DMS153 treated with DMSO at 0.1 percent for 48 hours (cell line): ENCODE results near the gene CD3D.
"Not testable (repeated sequence)": the region's sequence is repeated elsewhere in the genome, so short reads cannot be mapped to it uniquely, and the experiment has no call there.

Experiments
- DNase-seq: peaks from one replicate; lab custom pipeline; 2025; ENCODE audit not compliant: unreplicated experiment; lab: John Stamatoyannopoulos, UW

The CD3D gene

DNA sequence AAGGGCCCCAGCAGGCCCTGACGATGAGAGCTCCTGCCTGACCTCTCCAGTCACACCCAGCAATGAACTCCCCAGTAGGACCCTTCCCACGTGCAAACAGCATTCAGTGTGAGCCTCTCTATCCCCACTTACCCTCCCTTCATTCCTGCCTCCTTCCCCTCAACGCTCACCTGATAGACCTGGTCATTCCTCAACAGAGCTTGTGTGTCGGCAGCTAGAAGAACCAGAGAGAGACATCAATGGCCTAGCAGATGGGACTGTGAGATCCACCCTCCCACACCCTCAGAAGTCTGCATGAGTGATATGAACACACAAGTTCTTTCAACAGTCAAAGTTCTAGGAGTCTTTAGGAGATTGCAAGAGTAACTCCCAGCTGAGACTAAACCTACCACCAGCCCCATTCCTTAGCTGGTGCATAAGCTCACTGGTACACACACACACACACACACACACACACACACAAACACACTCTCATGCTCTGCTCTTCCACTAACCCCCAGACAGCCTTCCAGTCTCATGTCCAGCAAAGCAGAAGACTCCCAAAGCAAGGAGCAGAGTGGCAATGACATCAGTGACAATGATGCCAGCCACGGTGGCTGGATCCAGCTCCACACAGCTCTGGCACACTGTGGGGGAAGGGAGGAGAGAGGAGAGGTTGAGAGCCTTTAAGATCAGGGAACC, 3.1 kb downstream of the CD3D start:
- no peak for DNase-seq

DNA sequence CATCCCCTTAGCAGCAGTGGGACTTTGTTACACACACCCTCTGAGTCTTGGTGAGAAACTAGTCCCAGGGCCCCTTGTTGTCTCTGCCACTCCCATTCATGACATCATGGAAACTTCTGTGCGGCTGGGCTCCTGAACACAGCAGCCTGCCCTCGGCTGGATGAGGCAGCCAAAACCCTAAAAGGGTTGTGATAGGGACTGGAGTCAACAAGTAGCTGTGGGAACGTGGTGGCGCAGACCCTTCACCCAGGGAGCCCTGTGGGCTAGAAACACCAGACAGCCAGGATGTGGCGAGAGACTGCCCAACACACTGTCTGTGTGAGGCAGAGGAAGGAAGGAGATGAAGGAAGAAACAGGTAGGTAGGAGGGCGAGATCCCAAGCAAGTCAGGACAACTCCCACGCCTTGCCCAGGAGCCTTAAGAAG, 3.9 kb downstream of the CD3D start:
- no peak for DNase-seq

DNA sequence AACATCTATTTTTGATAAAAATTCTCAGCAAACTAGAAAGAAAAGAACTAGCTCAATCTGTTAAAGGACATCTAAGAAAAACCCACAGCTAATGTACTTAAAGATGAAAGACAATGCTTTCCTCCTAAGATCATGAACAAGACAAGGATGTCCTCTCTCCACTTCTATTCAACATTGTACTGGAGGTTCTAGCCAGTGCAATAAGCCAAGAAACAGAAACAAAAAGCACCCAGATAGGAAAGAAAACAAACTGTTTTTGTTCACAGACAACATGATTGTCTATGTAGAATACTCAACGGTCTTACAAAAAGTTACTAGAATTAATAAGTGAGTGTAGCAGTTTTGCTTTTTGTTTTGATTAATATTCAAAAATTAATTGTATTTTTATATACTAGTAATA, 7.8 kb downstream of the CD3D start:
- DNase-seq: no peak

DNA sequence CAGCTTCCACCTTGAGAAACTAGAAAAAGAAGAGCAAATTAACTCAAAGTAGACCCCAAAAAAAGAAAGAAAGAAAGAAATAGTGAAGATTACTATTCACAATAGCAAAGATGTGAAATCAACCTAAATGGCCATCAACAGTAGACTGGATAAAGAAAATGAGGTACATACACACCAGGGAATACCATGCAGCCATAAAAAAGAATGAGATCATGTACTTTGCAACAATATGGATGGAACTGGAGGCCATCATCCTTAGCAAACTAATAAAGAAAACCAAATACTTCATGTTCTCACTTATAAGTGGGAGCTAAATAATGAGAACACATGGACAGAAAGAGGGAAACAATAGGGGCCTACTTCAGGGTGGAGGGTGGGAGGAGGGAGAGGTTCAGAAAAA, 13.8 kb downstream of the CD3D start:
- DNase-seq: no peak

DNA sequence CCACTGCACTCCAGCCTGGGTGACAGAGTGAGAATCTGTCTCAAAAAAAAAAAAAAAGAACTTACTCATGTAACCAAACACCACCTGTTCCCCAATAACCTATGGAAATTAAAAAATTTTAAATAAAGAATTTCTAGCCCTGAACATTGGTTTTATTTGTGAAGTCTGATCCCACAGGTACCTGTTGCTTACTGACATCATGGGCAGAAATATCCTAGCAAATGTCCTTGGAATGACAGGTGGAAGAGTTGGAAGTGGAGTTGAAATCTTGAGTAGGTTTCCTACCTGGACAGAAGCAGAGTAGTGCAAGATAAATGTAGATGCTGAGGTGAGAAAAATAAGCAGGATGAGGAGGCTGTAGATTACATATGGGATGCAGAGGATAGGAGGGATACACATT, 17.2 kb downstream of the CD3D start:
- DNase-seq: no peak

DNA sequence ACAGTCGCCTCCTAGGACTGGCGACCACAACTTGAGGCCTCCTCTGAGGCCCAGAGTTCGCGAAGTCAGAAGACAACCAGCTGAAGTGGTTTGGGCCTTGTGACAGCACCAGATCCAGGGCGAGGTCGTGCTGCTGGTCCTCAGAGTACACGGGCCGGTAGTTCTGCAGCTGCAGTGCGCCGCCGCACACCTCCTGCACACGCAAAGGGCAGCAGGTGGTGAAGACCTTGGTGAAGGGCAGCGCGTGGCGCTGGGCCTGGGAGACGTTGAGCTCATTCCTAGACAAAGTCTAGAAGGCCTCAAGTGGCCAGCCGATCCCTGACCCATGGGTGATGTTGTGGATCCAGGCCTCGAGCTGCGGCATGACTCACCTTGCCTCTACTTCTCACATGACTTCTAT, 19.8 kb downstream of the CD3D start:
- no peak for DNase-seq

DNA sequence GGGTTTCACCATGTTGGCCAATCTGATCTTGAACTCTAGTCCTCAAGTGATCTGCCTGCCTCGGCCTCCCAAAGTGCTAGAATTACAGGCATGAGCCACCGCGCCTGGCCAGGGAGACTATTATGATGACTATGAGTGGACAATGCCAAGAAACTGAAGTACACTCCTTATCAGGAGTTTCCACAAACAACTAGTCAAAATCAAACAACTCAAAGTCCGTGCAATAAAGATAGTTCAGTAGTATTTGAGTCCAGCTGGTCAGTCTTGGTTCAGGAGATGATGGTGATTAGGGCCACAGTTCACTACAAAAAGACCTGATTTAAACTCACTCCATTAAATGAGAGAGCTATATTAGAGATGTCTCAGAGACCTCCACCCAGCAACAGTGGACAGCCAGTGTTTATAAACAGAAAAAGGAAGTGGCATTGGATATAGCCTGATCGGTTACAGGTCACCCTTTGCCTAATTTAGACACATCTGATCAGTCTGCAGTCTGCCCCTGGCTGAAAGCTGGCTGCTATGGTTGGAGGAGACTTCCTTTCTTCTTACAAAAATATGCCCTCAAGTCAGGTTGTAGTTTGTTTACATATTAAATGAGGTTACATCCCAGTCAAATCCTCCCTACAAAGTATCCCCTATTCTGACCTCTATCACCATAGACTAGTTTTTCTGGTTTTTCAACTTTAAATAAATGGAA, 21.0 kb downstream of the CD3D start:
- no peak for DNase-seq

DNA sequence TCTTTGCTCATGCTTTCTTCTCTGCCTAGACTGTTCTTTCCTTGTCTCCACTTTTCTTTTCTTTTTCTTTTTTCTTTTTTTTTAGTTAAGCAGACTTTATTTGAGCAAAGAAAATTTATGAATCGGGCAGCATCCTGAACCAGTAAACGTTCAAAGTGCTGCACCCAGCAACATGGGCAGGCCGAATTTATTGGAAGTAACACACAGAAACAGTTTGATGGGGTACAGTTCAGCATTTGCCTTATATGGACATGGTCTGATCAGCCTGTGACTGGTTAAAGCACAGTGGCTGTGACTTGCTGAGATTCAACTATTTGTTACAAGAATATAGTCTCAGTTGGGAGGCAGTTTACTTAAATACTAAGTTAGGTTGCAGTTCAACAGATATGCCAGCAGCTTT, 22.0 kb downstream of the CD3D start:
- no peak for DNase-seq

DNA sequence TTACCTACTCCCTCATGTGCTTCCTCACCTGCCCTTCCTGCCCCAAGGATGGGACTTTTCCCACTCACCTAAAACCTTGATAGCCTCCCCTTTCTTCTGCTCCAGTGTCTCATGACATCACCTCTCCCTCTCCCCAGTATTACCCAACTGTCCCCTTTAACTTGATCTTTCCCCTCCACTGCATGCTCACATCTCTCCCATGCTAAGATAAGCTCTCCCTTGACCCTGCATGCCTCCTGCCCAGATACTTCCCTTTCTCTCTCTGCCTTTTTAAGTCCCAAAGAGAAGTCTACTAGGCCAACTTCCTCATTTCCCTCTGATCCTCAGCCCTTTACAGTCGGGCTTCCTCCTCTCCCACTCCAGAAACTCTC, 23.2 kb downstream of the CD3D start:
- no peak for DNase-seq

DNA sequence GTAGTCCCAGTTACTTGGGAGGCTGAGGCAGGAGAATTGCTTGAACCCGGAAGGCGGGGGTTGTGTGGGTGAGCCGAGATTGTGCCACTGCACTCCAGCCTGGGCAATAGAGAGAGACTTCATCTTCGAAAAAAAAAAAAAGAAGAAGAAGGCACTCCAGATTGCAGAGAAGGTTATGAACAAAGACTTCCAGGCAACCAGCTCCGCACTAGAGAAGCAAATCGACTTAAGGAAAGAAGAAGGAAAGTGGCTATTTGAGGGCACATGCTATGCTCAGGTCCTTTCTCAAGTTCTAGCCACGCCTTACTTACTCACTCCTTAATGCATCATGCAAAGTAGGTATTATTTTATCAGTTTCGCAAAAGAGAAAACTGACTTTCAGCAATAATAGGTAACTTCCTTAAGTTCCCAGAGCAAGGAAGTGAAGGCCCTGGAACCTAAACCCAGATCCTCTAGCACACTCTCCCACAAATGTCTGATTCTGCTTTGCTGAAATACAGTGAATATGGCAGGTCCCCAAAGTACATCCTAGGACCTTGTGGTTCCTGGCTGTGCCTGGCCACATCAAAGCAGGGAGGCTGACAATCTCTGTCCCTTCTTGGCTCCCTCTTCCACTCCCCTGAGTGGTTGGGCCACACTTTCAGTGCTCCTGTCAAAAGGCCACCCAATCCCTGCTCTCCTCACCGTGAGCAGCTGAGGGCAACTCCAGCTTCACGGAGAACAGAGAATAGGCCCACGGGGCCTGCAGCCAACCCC, 23.7 kb downstream of the CD3D start:
- no peak for DNase-seq

DNA sequence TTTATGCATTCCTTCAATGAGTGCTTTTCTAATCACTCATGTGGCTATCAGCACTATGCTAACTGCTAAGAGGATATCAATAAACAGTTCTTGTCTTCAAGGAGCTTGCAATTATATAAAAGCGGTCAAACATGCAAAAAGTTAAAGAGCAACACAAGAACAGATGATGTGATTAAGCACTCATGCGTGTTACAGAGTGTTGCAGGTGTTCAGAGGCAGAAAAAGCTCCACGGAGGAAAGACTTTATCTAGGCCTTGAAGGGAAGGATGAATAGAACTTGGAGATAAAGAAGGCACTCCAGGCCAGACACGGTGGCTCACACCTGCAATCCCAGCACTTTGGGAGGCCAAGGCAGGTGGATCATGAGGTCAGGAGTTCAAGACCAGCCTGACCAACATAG, 24.4 kb downstream of the CD3D start:
- no peak for DNase-seq

DNA sequence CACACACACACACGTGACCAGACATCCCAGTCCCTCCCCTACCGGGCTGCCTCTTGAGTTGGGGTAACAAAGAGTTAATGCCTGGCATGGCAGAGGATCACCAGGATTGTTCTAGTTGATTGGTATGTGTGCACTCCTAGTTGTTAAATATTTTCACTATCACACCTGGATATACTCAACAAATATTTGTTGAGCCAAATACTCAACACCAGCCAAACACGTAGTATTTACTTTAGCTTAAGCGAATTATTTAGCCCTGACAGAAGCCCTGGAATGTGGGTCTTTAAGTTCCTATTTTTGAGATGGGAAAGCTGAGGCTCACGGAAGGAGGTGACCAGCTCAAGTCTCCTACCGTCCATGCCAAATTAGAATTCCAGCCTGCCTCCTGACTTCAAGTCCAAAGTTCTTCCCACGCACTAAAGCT, 27.5 kb downstream of the CD3D start:
- no peak for DNase-seq

DNA sequence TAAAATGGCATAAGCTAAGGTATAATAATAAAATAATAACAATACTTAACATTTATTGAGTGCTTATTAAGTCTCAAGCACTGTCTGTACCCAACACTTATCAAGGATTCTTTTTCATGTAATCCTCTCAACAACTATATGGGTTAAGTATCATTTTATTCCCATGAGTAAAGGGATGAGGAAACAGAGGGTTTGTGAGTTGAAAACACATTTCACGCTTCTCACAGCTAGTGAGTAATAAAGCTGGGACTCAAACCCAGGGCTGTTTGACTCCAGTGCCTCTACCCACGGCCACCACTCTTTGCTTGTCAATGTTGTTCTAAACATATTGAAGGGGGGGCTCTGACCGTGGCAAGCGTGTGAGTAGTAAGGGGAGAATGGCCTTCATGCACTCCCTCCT, 29.3 kb downstream of the CD3D start:
- DNase-seq: no peak

DNA sequence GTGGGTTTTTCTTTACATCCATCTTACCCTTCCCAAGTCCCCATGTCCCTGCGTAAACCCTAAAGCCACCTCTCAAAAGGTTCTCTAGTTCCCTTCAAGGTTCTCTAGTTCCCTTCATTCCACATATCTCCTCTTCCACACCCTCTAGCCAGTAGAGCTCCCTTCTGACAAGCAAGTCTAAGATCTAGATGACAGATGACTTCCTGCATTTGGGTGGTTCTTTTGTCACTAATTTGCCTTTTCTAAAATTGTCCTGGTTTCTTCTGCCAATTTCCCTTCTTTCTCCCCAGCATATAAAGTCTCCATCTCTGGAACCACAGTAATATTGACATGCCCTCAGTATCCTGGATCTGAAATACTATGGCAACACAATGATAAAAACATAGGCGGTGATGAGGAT, 30.2 kb downstream of the CD3D start:
- no peak for DNase-seq

DNA sequence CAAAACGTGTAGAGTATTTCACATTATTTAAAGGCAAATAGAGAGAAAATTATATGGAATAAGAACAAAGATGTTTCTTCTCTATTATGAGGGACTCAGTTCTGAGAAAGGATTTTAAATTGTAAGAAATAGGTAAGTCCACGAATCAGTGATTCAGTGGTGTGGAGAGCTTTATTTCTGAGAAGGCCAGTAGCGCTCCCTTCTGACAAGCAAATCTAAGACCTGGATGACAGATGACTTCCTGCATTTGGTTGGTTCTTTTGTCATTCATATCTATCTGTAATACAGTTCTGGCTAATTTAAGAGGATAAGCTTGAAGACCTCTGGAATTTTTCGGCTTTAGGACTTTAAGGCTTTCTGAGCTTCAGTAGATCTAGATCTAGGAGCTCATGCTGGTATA, 31.0 kb downstream of the CD3D start:
- no peak for DNase-seq

DNA sequence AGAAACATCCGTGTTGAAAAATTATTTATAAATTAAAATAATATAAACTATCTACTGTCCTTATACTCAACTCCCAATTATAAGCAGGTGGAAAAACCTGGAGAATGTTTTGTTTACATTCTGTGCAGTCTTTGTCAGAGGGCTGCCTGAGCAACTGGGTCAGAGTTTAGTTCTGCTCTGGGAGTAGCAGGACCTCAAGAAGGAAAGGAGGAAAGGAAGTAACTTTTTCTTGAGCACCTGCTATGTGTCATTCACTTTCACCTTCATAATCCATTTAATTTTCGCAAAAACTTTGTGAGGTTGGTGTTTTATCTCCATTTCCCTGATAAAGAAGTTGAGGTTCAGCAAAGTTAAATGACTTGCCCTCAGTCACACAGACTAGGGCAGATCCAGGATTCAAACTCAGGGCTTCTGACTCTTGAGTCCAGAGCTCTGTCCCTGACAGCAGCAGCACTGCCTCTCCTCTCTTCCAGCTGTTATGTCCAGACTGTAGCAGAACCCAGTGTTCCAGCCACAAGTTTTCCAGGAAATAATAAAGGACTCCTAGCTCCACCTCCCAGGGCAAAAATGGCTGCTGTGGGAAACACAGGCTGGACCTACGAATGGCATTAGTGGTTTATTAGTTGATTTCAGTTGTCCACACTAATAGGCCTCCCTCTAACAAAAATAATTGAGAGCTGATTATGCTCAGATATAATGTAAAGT, 31.6 kb downstream of the CD3D start:
- no peak for DNase-seq

DNA sequence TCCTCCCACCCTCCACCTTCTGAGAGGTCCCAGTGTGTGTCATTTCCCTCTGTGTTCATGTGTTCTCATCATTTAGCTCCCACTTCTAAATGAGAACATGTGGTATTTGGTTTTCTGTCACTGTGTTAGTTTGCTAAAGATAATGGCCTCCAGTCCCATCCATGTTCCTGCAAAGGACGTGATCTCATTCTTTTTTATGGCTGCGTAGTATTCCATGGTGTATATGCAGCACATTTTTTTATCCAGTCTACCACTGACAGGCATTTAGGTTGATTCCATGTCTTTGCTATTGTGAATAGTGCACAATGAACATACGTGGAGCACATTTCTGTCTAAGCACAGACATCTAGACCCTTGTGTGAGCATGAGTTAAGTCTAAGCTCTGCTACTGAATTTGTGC, 32.2 kb downstream of the CD3D start:
- DNase-seq: no peak

DNA sequence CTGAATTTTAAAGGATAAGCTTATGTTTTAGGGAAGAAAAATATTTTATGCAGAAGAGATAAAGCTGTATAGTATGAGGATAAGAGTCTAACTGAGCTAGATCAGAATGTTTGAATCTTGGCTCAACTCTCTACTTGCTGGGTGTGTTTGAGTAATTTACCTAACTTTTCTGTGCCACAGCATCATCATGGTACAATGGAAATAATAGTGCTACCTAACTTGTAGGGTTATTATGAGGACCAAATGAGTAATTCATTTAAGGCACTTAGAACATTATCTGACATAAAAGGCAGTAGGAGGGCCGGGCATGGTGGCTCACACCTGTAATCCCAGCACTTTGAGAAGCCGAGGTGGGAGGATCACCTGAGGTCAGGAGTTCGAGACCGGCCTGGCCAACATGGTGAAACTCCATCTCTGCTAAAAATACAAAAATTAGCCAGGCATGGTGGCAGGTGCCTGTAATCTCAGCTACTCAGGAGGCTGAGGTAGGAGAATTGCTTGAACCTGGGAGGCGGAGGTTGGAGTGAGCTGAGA, 33.4 kb downstream of the CD3D start:
- DNase-seq: not testable (repeated sequence)

DNA sequence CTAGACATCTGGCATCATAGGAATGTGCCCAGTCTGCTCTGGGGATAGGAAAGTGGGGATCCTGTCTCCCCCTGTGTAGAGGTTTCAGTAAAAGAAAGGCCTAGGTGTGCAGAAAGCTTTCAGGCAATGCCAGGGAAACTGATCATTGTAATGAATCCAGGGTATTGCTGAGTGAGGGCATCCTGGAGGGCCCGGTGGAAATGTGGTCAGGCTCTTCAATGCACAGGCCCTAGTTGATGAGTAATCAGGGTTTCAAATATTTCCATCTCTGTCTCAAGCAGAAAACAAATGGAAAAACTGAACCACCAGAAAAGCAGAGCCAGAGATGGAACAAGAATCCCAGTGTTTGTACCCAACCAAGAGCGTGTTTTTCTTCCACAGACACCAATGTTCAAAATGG, 35.9 kb downstream of the CD3D start:
- no peak for DNase-seq

DNA sequence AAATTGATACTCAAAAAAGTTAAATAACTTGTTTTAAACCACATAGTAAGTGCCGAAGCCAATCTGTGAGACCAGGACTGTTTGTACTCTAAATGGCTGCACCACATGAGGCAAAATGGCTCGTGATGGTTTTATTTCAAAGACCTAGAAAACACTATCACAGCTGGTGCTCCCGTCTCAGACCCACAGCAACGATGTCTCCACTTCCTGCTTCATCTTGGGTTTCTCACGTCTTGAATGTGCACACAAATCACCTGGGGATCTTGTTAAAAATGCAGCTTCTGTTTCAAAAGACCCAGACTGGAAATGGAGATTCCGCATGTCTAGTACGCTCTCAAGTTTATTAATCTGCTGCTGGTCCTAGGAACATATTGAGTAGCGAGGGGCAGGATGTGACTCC, 36.8 kb downstream of the CD3D start:
- no peak for DNase-seq

DNA sequence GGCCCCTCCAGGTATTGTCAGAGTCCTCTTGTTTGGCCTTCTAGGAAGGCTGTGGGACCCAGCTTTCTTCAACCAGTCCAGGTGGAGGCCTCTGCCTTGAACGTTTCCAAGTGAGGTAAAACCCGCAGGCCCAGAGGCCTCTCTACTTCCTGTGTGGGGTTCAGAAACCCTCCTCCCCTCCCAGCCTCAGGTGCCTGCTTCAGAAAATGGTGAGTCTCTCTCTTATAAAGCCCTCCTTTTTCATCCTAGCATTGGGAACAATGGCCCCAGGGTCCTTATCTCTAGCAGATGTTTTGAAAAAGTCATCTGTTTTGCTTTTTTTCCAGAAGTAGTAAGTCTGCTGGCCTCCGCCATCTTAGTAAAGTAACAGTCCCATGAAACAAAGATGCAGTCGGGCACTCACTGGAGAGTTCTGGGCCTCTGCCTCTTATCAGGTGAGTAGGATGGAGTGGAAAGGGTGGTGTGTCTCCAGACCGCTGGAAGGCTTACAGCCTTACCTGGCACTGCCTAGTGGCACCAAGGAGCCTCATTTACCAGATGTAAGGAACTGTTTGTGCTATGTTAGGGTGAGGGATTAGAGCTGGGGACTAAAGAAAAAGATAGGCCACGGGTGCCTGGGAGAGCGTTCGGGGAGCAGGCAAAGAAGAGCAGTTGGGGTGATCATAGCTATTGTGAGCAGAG, 37.8 kb downstream of the CD3D start, which contains the start of gene CD3E:
Gene CD3E (plus strand): TSS at position 163 of the 681 bp plus-strand sequence. CDS start 223 bp downstream, at position 386.
- no peak for DNase-seq
